RCC 7860 (cell line): ENCODE measurements around the gene ATP9B.

Source experiments
- DNase-seq: peaks from one replicate; pipeline ENCODE4 v3.0.0-alpha.2; 2015; ENCODE audit warnings: low spot score
- FAIRE-seq: peaks from 2 replicates; lab custom pipeline; 2012; peaks lifted over from hg19 to GRCh38; lab: Jason Lieb, UNC

Gene ATP9B

DNA sequence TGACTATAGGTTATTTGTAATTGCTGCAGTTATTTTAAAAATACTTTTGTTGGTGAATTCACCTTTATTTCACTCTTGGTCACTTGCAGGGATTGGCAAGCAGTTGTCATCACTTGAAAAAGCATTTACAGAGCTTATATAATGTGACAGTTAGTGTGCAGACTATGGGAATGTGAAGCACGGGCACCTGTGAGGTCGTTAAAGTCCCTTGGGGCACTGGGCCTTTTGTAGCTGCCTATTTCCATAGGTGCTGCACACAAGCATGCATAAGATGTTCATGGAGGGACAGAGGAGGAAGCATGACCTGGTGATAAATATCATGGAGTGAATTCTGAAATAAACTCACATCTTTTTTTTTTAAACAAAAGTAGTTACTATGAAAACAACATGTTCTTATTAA, 124.6 kb downstream of the ATP9B start:
- no peak for FAIRE-seq
- DNase-seq = no peak

DNA sequence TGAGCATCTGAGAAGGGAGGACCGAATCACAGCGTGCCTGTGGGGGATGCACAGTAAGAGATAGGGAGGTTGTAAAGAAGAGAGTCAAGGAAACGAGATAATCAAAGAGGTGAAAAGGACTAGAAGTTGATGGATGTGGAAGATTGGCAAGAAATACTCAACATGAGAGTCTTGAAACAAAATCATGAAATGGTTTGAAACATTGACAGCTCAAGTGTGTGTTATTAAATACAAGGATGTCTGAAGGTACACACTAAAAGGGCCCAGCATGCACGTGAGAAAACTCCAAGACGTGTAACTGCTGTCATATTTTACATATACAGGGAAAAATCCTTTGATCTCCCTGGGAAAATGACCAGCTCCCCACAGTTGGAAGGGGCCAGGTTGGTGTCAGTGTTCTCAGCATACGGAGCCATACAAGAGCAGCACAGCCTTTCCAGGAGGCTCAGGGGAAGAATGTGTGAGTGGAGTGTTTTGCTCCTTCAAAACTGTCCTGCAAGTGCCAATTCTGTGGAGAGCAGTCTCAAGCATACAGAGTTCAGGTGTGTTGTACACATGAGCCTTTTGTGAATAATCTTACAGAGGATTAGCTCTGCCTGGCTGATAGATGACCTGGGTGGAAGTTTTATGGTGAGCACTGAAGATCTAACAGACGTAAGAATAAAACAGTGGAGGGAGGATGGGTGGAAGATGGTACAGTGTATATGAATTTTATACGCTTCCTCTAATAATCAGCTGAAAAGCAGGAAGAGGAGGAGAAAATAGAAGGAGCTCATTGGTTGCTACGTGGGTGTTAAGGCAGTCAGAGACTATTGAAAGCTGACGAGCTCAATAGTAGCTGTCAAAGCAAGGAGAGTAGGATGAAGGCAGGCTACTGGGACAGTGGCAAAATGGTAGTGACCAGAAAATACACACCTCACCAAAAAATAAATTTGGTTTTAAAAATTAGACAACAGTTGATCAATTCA, 126.8 kb downstream of the ATP9B start:
- FAIRE-seq = no peak
- no peak for DNase-seq

- DNase-seq = no peak
Measured at GRCh38 chr18:79197531-79197930, 128.3 kb downstream of the ATP9B start.

GRCh38 chr18:79199691-79200374, 130.6 kb downstream of the ATP9B start:
- DNase-seq = no peak
- no peak for FAIRE-seq

More at GRCh38 chr18:79197531-79197930, 128.3 kb downstream of the ATP9B start:
- no peak for FAIRE-seq

DNA sequence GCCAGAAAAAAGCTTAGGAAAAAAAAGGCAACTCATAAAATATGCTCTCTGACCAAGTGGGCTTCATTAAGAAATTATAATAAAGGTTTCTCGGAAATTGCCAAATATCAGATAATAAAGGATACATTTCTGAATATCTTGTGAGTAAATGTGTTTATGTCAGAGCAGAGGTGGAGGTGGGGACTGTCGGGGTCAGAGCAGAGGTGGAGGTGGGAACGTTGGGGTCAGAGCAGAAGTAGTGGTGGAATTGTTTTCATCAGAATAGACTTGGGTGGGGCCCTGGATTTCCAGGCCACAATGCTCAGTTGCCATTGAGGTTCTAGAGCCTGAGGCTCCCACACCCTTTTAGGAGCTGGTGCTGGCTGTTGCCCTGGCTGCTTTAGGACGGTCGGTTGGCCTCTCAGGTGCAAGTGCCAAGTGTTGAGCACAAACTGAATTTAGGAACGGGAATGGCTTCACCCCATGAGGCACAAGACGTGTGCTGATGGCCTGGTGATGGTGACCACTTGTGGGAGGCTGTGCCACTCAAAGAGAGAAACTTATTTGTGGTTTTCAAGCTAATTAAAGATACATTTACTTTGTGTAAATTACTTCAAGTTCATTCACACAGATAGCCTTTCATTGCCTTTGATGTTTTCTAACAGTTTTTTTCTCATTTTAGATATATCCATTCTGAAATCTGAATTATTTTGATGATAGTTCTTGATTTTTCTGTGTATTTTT, 131.5 kb downstream of the ATP9B start:
- DNase-seq (no peak), FAIRE-seq (no peak)

- peak; percentile 42 for DNase-seq
- peak; percentile 39 for FAIRE-seq
Measured at GRCh38 chr18:79203017-79203605, 133.9 kb downstream of the ATP9B start.

- FAIRE-seq (no peak), DNase-seq (no peak)
Measured at GRCh38 chr18:79204889-79205807, 136.0 kb downstream of the ATP9B start.

DNA sequence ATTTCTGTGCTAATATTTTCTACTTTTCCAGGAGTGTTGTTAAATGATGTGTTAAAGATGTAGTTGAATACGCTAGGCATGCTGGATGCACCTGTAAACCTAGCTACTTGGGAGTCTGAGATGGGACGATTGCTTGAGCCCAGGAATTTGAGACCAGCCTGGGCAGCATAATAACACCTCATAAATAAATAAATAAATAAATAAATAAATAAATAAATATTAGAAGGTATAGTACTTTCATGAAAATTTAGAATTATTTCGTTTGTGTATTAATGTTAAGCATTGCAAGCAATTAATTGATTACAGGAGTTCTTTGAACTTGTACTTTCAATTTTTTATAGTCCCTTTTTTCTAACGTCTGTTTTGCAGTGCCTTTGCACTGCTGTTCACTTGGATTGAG, 137.2 kb downstream of the ATP9B start:
- no peak for FAIRE-seq
- DNase-seq = no peak

- FAIRE-seq = no peak
Measured at GRCh38 chr18:79208906-79209305, 139.7 kb downstream of the ATP9B start.

DNA sequence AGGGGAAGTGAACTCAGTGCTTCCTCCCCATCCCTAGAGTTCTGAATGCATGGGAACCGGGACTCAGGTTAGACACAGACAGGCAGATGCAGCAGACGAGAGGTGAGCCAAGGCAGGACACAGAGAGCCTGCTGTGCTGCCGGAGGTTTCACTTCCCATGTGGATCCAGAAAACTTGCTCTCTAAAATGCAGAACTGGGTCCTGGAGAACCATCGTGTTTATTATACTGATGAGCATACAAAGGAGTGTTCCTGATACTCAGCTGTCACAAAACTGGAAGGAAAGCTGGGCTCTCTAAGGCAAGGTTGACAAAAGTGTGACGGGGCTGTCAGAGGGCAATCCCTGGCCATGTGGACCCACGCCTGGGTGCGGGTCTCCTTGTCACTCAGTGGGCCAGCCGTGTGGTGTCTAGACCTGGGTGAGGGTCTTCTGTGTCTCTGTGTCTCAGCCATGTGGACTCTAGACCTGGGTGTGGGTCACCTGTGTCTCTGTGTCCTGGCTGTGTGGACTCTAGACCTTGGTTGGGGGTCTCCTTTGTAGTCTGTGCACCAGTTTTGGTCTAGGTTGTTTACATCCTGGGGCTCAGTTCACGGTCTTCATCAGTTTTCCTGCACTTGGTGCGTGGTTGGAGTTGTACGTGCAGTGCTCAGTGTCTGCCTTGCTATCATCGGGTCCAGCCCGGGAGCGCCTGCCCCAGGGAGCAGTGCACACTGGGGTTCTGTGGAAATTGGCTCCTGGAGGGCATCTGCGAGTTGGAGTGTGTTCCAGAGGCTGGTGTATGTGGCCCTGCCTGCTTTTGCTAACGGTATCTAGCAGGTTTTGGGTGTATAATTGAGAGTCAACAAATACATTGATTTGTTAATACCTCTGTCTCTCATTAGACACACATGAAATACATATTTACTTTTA, 141.1 kb downstream of the ATP9B start:
- FAIRE-seq = no peak

More at GRCh38 chr18:79208906-79209305, 139.7 kb downstream of the ATP9B start:
- DNase-seq = no peak

GRCh38 chr18:79211844-79212243, 142.7 kb downstream of the ATP9B start:
- FAIRE-seq = no peak
- no peak for DNase-seq

More for the DNA sequence above, 141.1 kb downstream of the ATP9B start:
- DNase-seq = no peak

DNA sequence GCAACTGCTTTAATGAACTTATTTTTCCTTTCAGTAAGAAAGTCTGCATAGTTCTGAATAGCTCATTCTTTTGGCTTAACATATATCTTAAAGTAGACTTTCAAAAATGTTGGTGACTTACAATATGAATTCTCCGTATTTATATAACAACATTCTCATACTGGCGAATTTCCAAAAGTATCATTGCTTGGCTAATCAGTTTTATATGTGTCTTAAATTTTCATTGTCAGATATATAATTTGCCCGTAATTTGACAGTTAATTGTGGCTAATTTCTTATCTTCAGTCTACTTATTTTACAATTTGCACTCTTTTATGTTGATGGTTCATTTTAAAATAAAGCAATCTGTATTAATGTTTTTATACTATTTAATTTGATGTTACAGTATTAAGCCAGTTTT, 144.9 kb downstream of the ATP9B start:
- DNase-seq (no peak), FAIRE-seq (no peak)

DNA sequence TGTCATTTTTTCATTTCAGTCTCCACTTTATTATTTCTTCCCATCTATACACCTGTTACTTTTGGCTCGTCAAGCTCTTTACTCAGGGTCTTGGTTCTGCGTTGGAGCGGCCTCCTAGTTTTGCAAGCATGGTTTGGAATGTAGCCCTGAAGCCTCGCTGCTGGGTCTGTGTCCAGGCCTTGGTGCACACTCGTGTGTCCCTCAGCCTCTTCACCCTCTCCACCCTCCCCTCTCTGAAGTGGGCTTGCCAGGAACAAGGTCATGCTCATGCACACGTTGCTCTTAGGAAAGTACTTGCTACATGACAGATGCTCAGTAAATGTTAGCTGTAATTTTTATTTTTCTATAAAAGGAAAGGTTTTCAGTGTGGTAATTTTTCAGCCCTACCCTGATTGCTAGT, 147.0 kb downstream of the ATP9B start:
- no peak for FAIRE-seq

GRCh38 chr18:79217979-79218604, 148.9 kb downstream of the ATP9B start:
- DNase-seq (no peak), FAIRE-seq (no peak)

More for the DNA sequence above, 147.0 kb downstream of the ATP9B start:
- DNase-seq = no peak

DNA sequence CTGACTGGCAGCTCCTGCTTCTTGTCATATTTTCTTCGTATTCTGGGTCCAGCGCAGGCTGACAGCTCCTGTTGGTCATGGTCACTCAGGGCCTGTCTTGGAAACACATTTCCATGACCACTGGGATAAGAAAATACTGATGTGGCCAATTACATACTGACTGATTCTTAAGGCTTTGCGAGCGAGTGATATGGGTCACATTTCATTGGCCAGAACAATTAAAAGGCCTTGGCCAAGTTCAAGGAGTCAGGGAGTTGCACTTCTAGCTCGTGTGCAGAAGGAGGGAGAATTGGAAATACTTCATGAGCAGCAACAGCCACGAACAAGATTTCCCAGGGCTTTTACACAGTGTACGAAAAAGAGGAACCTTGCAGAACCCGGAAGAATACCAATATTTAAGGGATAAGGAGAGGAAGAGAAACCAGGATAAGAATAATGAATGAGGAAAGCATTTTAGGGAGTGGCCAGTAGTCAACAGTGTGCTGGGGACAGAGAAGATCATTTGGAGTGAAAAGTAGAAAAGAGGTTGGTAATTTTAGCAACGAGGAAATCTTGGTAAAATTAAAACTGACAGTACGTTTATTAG, 149.5 kb downstream of the ATP9B start:
- FAIRE-seq (no peak), DNase-seq (no peak)

GRCh38 chr18:79221136-79221535, 151.9 kb downstream of the ATP9B start:
- FAIRE-seq (no peak), DNase-seq (no peak)

- FAIRE-seq (no peak), DNase-seq (no peak)
Measured at GRCh38 chr18:79222790-79223189, 153.6 kb downstream of the ATP9B start.

GRCh38 chr18:79223431-79223830, 154.2 kb downstream of the ATP9B start:
- DNase-seq = no peak
- FAIRE-seq = no peak
